ENCODE results near the gene FAM118B. TPM values are rescaled to one million over a fixed set of nuclear protein-coding genes. Genes with fewer than 3 reads are reported as not detected.

FAM118B gene
- total RNA-seq (2012; rRNA removed) (27.2 and 29.4 TPM in 2 replicates), polyA plus RNA-seq (2012; rRNA removed) (17.9 and 20.0 TPM in 2 replicates), Bru-seq, nascent RNA (percentile 68 among the genes with signal in this experiment), BruChase-seq, experiment 1, labeled RNA remaining after a 6-hour chase (percentile 69 among the genes with signal in this experiment), BruChase-seq, experiment 2, labeled RNA remaining after a 2-hour chase (percentile 63 among the genes with signal in this experiment)
- polyA plus RNA-seq (2012; cell fraction: cytosol; rRNA removed), result 3.7 and 6.5 TPM in 2 replicates
- polyA plus RNA-seq (2012; cell fraction: nucleus; rRNA removed; ENCODE audit: low replicate concordance), result 1.5 and 12.2 TPM in 2 replicates
- long read RNA-seq, transcript FAM118B-209 (9 exons, 2,402 nt), result major isoform, 14 of 33 reads
- long read RNA-seq, partial matches to known transcripts, result 1 of 33 reads
- long read RNA-seq, other reads (novel, unspliced or antisense), result 16 of 33 reads

DNA sequence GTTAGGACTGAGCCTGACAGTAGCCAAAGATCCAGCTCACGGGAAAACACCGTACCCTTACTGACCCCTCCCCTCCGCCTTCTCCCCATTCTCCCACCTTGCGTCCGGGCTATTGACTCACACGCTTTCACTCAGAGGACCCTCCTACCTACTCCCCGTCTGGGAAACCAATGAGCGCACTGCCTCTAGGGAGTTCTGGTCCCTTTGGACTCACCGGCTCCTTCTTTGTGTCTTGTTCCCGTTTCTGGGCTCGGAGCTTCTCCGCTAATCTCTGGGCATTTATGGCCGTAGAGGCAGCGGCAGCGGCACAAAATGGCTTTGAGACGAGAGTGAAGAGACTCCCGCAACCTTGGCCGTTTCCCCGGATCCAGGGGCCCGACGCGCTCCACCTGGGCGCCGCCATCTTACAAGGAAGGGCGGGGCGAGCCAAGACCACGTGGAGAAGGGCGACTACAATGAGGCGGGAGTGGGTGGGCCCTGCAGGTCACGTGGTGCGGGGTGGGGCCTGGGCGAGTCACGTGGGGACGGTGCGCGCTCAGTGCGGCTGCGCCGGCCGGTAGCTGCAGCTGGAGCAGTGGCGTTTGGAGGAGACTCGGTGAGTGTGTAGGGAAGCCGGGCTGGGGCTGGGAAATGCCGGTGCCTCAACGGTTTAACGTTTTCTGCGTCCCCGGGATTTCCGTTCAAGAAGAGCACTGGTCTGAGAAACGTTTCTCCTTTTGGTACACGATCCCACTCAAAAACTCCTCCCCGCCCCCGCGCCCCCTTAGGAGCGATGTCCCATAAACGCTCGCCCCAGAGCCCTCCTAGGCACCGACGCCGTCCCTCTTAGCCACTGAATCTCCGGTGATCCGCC is at the start of gene FAM118B, which contains the start of gene RPUSD4:
FAM118B (plus strand) TSS at position 547 of the 853 bp plus-strand sequence. CDS start 23,220 bp downstream, outside the sequence.
RPUSD4 (minus strand) TSS at position 415 of the 853 bp plus-strand sequence; CDS start at position 403, 12 bp downstream.
- H3K79me1 ChIP-seq (ENCODE audit: low read depth in 1 of 2, low read length in 2 of 2), result peaks cover 25 to 50% of the 10 kb centered on the region in 2 experiments
- peak within 1 kb of the TSS; percentile 89 for H2AK9ac ChIP-seq (replicated peaks; ENCODE audit: low read depth, low read length, poor library complexity)
- ATAC-seq (ENCODE audit: low read depth) (peak; percentile 95), DNase-seq (peak; percentile 96)
- H3K4me2 ChIP-seq (ENCODE audit: low read depth, low read length), result peak within 1 kb of the TSS; percentile 97
- no peaks in the 10 kb centered on the region for H3K9me3 ChIP-seq (ENCODE audit: control insufficient read depth, insufficient read depth, low read length)
- peak within 1 kb of the TSS; percentile 80 for H3K14ac ChIP-seq (replicated peaks; ENCODE audit: low read depth, low read length)
- dilution Hi-C loops (cut with HindIII; ENCODE audit: low sequenced_read_pairs, unreplicated experiment) (loop anchor here (25.0 kb wide), 1 partner anchor 299 kb away; the partner anchor contains the start of genes DDX25 and PUS3), intact Hi-C loops (cut with micrococcal nuclease) (loop anchor here (5.0 kb wide), 1 partner anchor 46 kb away; no protein-coding TSS in a partner anchor), in situ Hi-C loops (cut with MboI; ENCODE audit: low sequenced_read_pairs) (no loop called here)
- peak within 1 kb of the TSS; percentile 69; the same call in 1 of the 2 replicates for H2AK5ac ChIP-seq (ENCODE audit: low read depth, low read length)
- H4K5ac ChIP-seq (ENCODE audit: low read depth, low read length), result peak within 1 kb of the TSS; percentile 28; the same call in 1 of the 2 replicates
- 0% methylated on average over 31 of the region's 62 CpGs; no CpG with 5 or more reads in 1 of the 2 experiments for WGBS, 2 experiments (ENCODE audit: extremely low coverage in 2 of 2, insufficient read length in 1 of 2)
- H3K4me3 ChIP-seq (ENCODE audit: insufficient read depth, low read depth, low read length), result peak within 1 kb of the TSS; percentile 72
- peak within 1 kb of the TSS; percentile 65 for H3K27ac ChIP-seq (ENCODE audit: insufficient read depth, low read length)
- no peaks in the 10 kb centered on the region for H3K27me3 ChIP-seq (ENCODE audit: control insufficient read depth, insufficient read depth, low read length)
- peak within 1 kb of the TSS; percentile 96 for H2AFZ ChIP-seq (replicated peaks; ENCODE audit: low read length, poor library complexity)
- no peaks in the 10 kb centered on the region for H3K4me1 ChIP-seq (ENCODE audit: control insufficient read depth, insufficient read depth, low read length)
- H3K4ac ChIP-seq (ENCODE audit: low read depth, low read length), result peak within 1 kb of the TSS; percentile 84
- H2BK5ac ChIP-seq (ENCODE audit: low read depth, low read length, poor library complexity, severe bottlenecking), result peak within 1 kb of the TSS; percentile 10
- ChIA-PET CTCF (interaction anchor here (0.6 kb wide), 1 partner anchor 322 kb away, joined by 3 read pairs; no protein-coding TSS in a partner anchor), POLR2A (ENCODE audit: unreplicated experiment) (no interaction called here)
- H4K8ac ChIP-seq (ENCODE audit: low read depth in 2 of 2, low read length in 2 of 2), result peak within 1 kb of the TSS; percentile 83 to 88
- H4K91ac ChIP-seq (ENCODE audit: insufficient read depth, low read depth, low read length), result peak within 1 kb of the TSS; percentile 10
- peak within 1 kb of the TSS; percentile 87 for H3K23ac ChIP-seq (ENCODE audit: low read depth, low read length)
- H3K18ac ChIP-seq (ENCODE audit: low read depth, low read length), result no peak within 1 kb of the TSS
- H3K9me1 ChIP-seq (ENCODE audit: insufficient read depth, low read length), result peaks cover 2% of the 10 kb centered on the region; the same call in 1 of the 2 replicates
- peak within 1 kb of the TSS; percentile 50 for H2BK120ac ChIP-seq (ENCODE audit: low read depth, low read length)
- no peak within 1 kb of the TSS for H2BK20ac ChIP-seq (ENCODE audit: low read depth, low read length)
- peaks cover 6% of the 10 kb centered on the region for H3K36me3 ChIP-seq (ENCODE audit: control insufficient read depth, insufficient read depth, low read length)
- no peak within 1 kb of the TSS; the same call in 2 of the 3 replicates for H2BK15ac ChIP-seq (ENCODE audit: low read depth, low read length)
- H3K9ac ChIP-seq (ENCODE audit: low read depth, low read length), result peak within 1 kb of the TSS; percentile 81
- peaks cover 10% of the 10 kb centered on the region; the same call in 1 of the 2 replicates for H4K20me1 ChIP-seq (ENCODE audit: insufficient read depth, low read length)
- H3K56ac ChIP-seq (ENCODE audit: extremely low read depth, insufficient read depth, low read length), result peak within 1 kb of the TSS; percentile 50; the same call in 1 of the 2 replicates
- no TSS peak for BruUV-seq (replicated peaks)
- TF ChIP-seq FOS (IDR thresholded peaks at IDR 0.05; ENCODE audit: low read depth, low read length) (peak; percentile 99), CHD1 (IDR thresholded peaks at IDR 0.05; ENCODE audit: low read depth, low read length) (no peak), MAFK (IDR thresholded peaks at IDR 0.05; ENCODE audit: low read depth, low read length) (no peak), BHLHE40 (IDR thresholded peaks at IDR 0.05; ENCODE audit: low read depth, low read length) (no peak; the same call in 1 of the 2 replicates), POLR2A (IDR thresholded peaks at IDR 0.05; ENCODE audit: low read depth, low read length) (peak; percentile 81), MXI1 (IDR thresholded peaks at IDR 0.05; ENCODE audit: borderline replicate concordance, low read depth, low read length) (peak; percentile 98), RAD21 (IDR thresholded peaks at IDR 0.05; ENCODE audit: low read length) (no peak), NFE2L2 (IDR thresholded peaks at IDR 0.05; ENCODE audit: low read depth, low read length) (no peak), SMC3 (IDR thresholded peaks at IDR 0.05; ENCODE audit: low read depth, low read length) (no peak), MAZ (IDR thresholded peaks at IDR 0.05; ENCODE audit: borderline replicate concordance, low read depth, low read length) (peak; percentile 68; the same call in 1 of the 2 replicates), CEBPB (IDR thresholded peaks at IDR 0.05; ENCODE audit: low read depth, low read length) (no peak), RFX5 (IDR thresholded peaks at IDR 0.05; ENCODE audit: low read depth, low read length) (no peak)
- TF ChIP-seq, protein P1, sequence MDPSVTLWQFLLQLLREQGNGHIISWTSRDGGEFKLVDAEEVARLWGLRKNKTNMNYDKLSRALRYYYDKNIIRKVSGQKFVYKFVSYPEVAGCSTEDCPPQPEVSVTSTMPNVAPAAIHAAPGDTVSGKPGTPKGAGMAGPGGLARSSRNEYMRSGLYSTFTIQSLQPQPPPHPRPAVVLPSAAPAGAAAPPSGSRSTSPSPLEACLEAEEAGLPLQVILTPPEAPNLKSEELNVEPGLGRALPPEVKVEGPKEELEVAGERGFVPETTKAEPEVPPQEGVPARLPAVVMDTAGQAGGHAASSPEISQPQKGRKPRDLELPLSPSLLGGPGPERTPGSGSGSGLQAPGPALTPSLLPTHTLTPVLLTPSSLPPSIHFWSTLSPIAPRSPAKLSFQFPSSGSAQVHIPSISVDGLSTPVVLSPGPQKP (IDR thresholded peaks at IDR 0.05; ENCODE audit: borderline replicate concordance, low read depth, low read length), result no peak
- TF ChIP-seq, protein P2, sequence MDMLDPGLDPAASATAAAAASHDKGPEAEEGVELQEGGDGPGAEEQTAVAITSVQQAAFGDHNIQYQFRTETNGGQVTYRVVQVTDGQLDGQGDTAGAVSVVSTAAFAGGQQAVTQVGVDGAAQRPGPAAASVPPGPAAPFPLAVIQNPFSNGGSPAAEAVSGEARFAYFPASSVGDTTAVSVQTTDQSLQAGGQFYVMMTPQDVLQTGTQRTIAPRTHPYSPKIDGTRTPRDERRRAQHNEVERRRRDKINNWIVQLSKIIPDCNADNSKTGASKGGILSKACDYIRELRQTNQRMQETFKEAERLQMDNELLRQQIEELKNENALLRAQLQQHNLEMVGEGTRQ (IDR thresholded peaks at IDR 0.05; ENCODE audit: low read depth, low read length), result peak; percentile 100
